ENCODE results near the gene SHISA5.
"Not testable (repeated sequence)": the region's sequence is repeated elsewhere in the genome, so short reads cannot be mapped to it uniquely, and the experiment has no call there.

SHISA5 gene

GRCh38 chr3:48504051-48504946 is at the start of gene SHISA5:
TSS of gene SHISA5 (minus strand) at chr3:48504174. CDS start at chr3:48504094, 80 bp downstream.
- DNase-seq (ENCODE audit: low spot score): peak; percentile 76

DNA sequence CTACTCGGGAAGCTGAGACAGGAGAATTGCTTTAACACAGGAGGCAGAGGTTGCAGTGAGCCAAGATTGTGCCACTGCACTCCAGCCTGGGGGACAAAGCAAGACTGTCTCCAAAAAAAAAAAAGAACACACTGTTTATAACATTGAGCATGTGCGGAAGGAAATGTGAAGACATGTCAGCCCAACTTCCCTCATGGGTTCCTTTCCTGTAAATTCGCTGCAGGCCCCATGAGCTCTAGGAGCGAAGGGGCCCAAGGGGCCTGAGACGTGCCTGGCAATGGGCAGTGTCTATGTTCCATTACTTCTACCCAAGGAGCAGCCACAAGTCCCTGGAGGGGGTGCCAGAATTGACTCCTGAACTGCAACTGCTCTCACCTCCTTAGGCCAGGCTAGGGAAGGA is 49.4 kb upstream of the SHISA5 start:
- no peak for DNase-seq (ENCODE audit: low spot score)

- no peak for DNase-seq (ENCODE audit: low spot score)
Measured at GRCh38 chr3:48552111-48552951, 48.4 kb upstream of the SHISA5 start.

DNA sequence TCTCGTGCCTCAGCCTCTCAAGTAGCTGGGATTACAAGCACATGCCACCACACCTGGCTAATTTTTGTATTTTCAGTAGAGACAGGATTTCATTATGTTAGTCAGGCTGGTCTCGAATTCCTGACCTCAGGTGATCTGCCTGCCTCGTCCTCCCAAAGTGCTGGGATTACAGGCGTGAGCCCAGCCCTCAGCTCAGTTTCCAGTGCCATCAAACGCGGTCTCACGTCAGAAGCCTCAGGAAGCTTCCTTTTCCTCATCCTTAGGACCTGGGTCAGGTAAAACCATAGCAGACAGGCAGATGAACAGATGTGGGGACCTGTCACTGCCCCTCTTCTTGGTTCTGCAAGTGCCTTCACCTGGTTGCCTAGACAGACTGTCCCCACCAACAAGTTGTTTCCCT is 47.7 kb upstream of the SHISA5 start:
- not testable (repeated sequence) for DNase-seq (ENCODE audit: low spot score)

DNA sequence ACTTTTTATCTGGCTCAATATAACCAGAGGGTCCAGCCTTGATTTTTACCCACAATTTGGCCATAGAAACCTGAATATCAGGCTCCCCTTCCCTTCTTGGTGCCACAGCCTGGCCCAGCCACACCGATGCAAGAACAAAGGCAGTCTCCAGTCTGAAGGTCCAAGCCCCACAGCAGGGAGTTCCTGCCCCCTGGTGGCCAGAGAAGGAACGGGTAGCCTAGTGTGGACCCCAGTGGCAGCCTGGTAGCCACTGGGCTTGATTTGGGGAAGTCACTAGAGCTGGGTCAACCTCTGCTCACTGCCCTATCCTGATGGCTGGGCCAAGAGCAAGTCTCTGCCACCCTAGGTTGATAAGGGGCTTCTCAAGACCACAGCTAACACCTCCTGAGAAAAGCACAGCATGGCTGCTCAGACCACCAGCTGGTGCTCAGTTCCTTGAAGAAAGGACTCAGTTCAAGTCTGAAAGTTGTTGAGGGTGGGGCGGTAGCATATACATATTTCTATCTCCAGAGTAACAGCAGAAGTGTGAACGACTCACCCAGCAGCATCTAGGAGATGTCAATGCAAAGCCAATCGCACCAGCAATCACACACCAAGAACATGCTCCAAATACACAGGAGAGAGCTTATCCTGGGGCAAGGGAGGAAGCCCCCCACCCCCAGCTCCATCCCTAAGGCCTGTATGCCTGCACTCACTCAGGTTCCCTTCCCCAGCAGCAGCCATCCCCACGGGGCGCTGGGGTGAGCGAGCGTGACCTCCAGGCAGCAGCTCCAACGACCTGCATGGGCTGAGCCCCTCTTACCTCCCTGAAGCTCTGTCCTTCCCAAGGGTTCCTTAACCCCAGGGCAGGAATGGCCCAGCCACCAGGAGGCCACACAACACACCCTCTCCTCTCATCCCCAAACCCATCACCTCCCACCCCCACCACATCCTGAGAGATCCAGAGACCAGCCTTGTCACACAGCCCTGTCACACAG is 45.0 kb upstream of the SHISA5 start:
- peak; percentile 92 for DNase-seq (ENCODE audit: low spot score)

DNA sequence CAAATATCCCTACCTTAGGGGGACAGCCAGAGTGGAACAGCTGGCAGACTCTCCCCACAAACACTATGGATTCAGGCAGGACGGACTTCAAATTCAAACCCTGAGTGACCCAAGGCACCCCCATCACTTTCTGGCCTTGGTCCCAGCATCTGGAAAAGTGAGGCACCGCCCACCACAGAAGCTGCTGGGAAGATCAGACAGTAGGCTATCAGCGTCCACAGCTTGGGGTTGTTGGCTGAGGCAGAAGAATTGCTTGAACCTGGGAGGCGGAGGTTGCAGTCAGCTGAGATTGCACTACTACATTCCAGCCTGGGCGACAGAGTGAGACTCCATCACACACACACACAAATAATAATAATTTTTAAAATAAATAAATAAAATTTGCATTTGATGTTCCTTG is 44.2 kb upstream of the SHISA5 start:
- no peak for DNase-seq (ENCODE audit: low spot score)

GRCh38 chr3:48546203-48546829 is 42.3 kb upstream of the SHISA5 start:
- peak; percentile 38 for DNase-seq (ENCODE audit: low spot score)

GRCh38 chr3:48544141-48544540 is 40.2 kb upstream of the SHISA5 start:
- DNase-seq (ENCODE audit: low spot score): no peak

DNA sequence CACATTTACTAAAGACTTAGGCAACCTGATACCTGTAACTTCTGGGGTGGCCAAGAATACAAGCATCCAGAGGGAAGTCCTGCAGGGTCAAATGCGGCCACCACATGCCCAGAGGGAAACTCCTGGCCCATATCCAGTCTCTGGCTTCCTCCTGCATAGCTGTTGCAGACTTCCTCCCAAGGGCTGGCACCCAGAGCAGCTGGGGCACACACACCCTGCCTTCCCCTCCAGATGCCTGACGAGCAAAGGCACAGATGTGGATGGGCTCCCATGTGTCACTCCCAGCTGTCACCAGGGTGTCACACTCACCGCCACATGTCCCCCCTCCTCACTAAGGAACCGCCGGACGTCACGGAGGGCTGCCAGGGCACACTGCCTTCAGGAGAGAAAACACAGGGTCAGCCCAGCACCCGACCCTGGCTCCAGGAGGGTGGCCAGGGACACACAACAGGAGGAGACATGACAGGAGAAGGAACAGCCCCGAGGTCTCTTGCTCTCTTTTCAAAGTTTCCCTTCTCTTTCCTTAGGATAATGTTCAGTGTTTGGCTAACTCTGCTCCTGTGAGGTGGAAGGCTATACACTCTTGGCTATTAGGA is 39.4 kb upstream of the SHISA5 start:
- DNase-seq (ENCODE audit: low spot score): no peak

DNA sequence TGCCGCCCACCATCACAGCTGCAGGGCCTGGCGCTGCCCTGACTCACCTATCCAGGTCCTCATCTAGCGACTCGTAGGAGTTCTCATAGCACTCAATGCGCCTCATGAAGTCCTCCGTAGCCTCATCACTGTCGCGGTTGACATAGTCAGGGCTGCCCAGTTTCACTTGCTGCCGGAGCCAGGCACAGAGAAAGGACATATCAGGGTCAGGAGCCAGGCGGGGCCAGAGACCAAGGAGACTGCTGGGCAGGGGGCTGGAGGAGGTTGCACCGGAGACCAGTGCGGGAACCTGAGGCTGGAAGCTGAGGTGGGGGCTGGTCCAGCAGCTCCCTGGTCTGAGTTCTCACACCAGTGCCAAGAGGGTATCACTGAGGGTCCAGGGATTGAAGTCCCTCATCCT is 34.5 kb upstream of the SHISA5 start:
- no peak for DNase-seq (ENCODE audit: low spot score)

- DNase-seq (ENCODE audit: low spot score): no peak
Measured at GRCh38 chr3:48536785-48537184, 32.8 kb upstream of the SHISA5 start.

GRCh38 chr3:48536116-48536515 is 32.1 kb upstream of the SHISA5 start:
- no peak for DNase-seq (ENCODE audit: low spot score)

DNA sequence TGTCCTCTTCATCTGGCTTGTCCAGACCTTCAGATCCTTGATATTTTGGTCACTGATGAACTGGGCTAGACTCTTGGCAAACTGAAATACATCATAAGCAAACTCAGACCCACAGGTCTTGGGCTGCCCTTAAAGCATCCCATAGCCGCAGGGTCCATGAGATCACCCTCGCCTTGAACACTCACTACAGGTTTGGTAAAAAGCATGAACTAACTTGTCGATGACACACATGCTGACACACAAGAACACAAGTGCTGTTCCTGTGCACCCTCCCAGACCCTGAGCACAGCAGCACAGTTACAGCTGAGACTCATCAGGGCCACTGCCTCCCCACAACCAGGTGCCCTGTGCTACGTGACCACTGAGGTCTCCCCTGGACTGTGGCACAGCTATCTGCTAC is 31.6 kb upstream of the SHISA5 start:
- no peak for DNase-seq (ENCODE audit: low spot score)

DNA sequence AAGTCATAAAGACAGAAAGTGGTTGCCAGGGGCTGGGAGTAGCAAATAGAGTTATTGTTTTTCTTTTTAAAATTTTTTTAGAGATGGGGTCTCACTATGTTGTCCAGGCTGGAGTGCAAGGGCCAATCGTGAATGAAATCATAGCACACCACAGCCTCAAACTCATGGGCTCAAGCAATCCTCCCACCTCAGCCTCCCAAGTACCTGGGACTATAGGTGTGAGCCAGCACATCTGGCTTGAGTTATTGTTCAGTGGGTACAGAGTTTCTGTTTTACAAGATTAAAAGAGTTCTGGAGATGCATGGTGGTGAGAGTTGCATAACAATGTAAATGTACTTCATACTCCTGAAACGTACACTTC is 29.0 kb upstream of the SHISA5 start:
- no peak for DNase-seq (ENCODE audit: low spot score)

DNA sequence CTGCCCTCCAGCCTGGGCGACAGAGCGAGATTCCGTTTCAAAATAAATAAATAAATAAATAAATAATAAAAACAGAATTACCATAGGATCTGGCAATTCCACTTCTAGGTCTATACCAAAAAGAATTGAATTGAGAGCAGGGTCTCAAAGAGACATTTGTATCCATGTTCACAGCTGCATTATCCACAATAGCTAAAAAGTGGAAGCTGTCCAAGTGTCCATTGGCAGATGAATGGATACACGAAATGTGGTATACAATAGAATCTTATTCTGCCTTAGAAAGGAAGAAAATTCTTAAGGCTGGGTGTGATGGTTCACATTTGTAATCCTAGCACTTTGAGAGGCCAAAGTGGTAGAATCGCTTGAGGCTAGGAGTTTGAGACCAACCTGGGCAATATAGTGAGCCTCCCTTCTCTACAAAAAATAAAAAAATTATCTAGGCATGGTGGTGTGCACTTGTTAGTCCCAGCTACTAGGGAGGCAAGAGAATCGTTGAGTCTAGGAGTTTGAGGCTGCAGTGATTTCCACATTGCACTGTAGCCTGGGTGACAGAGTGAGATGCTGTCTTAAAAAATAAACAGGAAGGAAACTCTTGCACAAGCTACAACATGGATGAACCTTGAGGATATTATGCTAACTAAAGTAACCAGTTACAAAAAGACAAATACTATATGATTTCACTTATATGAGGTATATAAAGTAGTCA is 28.4 kb upstream of the SHISA5 start:
- peak; percentile 80 for DNase-seq (ENCODE audit: low spot score)

DNA sequence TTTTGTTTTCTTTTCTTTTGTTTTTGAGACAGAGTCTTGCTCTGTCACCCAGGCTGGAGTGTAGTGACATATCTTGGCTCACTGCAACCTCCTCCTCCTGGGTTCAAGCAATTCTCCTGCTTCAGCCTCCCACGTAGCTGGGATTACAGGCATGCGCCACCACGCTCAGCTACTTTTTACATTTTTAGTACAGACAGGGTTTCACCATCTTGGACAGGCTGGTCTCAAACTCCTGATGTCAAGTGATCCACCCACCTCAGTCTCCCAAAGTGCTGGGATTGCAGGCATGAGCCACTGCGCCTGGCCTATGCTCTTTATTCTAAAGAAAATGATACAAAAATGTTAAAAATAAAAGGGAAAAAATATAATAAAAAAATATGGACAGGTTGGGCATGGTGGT is 26.7 kb upstream of the SHISA5 start:
- not testable (repeated sequence) for DNase-seq (ENCODE audit: low spot score)

DNA sequence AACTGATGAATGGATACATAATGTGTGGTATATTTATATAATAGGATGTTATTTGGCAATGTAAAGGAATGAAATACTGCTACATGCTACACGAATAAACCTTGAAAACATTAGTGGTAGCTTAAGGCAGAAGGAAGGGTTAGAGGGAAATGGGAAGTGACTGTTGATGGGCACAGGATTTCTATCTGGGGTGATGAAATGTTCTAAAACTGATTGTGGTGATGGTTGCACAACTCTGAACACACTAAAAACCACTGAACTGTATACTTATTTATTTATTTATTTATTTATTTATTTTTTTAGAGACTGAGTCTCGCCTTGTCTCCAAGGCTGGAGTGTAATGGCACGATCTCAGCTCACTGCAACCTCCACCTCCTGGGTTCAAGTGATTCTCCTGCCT is 24.8 kb upstream of the SHISA5 start:
- DNase-seq (ENCODE audit: low spot score): no peak

GRCh38 chr3:48528048-48528447 is 24.1 kb upstream of the SHISA5 start:
- no peak for DNase-seq (ENCODE audit: low spot score)

DNA sequence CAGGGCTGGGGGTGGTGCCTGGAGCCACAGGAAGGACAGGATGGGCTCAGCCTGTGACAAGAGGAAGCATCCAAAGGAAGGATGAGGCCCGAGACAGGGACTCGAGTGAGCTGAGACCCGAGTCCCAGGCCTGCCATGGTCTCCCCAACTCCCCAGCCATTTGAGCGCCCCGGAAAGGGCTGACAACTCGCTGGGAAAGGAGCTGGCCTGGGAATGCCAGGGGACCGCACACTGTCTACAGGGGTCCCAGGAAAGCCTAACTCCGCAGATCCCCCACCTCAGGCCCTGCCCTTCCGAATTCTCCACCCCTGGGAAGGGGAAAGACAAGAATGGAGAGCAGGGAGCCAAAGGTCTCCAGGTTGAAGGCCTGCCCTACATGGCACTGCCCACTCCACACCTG is 21.0 kb upstream of the SHISA5 start:
- DNase-seq (ENCODE audit: low spot score): no peak

- DNase-seq (ENCODE audit: low spot score): no peak
Measured at GRCh38 chr3:48521635-48522034, 17.7 kb upstream of the SHISA5 start.
